Ovary (tissue), 3 donors: ENCODE data around the gene LAD1.

Experiments used
- POLR2A ChIP-seq: fragments of 450-650 bp; IDR thresholded peaks from one replicate; pipeline ENCODE4 v1.6.1; 2017; ENCODE audit warnings: antibody characterized with exemption, mild to moderate bottlenecking, moderate library complexity
- TF ChIP-seq, protein P1 (sequence below), 3 donors: fragments of 450-650 bp in 2 of 3; fragments of 200-600 bp in 1 of 3; IDR thresholded peaks; one replicate each; pipeline versions ENCODE4 v1.5.1 to v1.8.0; 2016 to 2022; ENCODE audit warnings: antibody characterized with exemption in 3 of 3, mild to moderate bottlenecking in 1 of 3
- donor health status: DM: no; HTN: no; CAD: no.

DNA sequence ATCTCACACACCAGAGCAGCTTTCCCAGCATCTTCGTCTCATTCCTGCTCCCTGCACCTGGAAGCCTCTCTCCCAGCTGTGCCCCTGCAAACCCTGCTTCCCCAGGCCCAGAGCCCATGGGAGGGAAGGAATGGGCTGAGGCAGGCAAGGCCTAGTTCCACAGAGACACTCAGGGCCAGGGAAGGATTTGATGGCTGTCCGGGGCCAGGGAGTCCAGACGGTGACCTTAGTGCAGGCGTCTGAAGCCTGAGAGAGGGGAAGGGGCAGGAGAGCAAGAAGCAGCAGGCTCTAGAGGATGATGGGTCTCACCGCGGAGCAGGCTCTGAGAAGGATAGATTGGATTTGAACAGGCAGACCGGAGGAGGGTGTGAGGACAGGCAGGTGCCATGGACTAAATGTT lies 44.6 kb upstream of the LAD1 start:
- TF ChIP-seq, protein P1, sequence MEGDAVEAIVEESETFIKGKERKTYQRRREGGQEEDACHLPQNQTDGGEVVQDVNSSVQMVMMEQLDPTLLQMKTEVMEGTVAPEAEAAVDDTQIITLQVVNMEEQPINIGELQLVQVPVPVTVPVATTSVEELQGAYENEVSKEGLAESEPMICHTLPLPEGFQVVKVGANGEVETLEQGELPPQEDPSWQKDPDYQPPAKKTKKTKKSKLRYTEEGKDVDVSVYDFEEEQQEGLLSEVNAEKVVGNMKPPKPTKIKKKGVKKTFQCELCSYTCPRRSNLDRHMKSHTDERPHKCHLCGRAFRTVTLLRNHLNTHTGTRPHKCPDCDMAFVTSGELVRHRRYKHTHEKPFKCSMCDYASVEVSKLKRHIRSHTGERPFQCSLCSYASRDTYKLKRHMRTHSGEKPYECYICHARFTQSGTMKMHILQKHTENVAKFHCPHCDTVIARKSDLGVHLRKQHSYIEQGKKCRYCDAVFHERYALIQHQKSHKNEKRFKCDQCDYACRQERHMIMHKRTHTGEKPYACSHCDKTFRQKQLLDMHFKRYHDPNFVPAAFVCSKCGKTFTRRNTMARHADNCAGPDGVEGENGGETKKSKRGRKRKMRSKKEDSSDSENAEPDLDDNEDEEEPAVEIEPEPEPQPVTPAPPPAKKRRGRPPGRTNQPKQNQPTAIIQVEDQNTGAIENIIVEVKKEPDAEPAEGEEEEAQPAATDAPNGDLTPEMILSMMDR (IDR thresholded peaks at IDR 0.05), result no peak
- no peak for TF ChIP-seq POLR2A
